ENCODE measurements around the gene S100A2.

DNA sequence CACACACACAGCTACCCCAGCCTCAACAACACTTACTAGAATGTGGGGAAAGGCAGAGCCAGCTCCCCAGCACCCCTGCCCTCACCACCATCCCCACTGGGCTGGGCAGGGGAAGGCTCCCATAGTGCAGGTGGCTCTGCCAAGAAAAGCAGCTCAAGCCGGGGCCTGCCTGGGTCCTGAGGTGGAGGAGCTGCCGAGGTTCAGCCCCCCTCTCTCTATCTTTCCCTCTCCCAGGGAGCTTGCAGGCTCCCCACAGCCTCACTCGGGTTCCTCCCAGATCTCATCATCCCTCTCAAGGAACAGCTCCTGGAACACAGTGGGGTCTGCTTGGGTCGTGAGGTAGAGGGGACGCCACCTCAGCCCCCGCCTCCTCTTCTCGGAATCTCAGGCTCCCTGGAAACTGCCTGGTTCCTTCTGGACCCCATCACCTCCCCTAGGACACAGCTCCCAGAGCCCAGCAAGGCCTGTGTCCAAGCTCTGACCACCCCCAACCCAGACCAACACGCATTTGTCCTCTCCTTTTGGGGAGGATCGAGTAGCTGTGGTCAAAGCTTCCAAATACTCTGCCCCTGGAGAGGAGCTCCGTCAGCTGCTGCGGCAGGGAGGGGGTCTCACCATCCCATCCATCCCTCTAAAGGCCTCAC is 46.6 kb upstream of the S100A2 start:
- TF ChIP-seq, protein P1, sequence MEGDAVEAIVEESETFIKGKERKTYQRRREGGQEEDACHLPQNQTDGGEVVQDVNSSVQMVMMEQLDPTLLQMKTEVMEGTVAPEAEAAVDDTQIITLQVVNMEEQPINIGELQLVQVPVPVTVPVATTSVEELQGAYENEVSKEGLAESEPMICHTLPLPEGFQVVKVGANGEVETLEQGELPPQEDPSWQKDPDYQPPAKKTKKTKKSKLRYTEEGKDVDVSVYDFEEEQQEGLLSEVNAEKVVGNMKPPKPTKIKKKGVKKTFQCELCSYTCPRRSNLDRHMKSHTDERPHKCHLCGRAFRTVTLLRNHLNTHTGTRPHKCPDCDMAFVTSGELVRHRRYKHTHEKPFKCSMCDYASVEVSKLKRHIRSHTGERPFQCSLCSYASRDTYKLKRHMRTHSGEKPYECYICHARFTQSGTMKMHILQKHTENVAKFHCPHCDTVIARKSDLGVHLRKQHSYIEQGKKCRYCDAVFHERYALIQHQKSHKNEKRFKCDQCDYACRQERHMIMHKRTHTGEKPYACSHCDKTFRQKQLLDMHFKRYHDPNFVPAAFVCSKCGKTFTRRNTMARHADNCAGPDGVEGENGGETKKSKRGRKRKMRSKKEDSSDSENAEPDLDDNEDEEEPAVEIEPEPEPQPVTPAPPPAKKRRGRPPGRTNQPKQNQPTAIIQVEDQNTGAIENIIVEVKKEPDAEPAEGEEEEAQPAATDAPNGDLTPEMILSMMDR (conservative IDR thresholded peaks at IDR 0.05; ENCODE audit: low read length), result no peak
- no peak for TF ChIP-seq EZH2phosphoT487 (IDR thresholded peaks at IDR 0.05; ENCODE audit: borderline replicate concordance)
